Urinary bladder (tissue), 4 donors: ENCODE measurements around the gene CACNA1D. TPM values are rescaled to one million over a fixed set of nuclear protein-coding genes. Genes with fewer than 3 reads are reported as not detected.

Experiments
- DNase-seq: peaks from one replicate; pipeline ENCODE4 v3.0.0-alpha.2; 2015; ENCODE audit errors: extremely low spot score
- H3K27ac ChIP-seq: one replicate; pipeline ENCODE4 v1.5.1; 2013; ENCODE audit warnings: low read depth, mild to moderate bottlenecking, moderate library complexity
- H3K36me3 ChIP-seq: one replicate; pipeline ENCODE4 v1.6.1; 2013; ENCODE audit warnings: mild to moderate bottlenecking, moderate library complexity; ENCODE audit not compliant: insufficient read depth
- H3K4me1 ChIP-seq: one replicate; pipeline ENCODE4 v1.6.1; 2013; ENCODE audit warnings: mild to moderate bottlenecking, moderate library complexity; ENCODE audit not compliant: insufficient read depth
- H3K4me3 ChIP-seq: one replicate; pipeline ENCODE4 v1.5.1; 2013; ENCODE audit warnings: low read depth, low read length
- WGBS: extraction: QIAGEN DNeasy Blood & Tissue Kit; methylation state at CpG from one replicate; pipeline ENCODE4 v1.1.7; 2013; 5-methylcytosine and 5-hydroxymethylcytosine counted together
- polyA plus RNA-seq: library from polyadenylated mRNA; stranded (reverse); fragments of 200-250 nt; gene quantifications from one replicate; pipeline ENCODE4 v1.2.3, GENCODE V29; 2013
- total RNA-seq: library from RNA; depleted of rRNA; stranded (reverse); fragments of >200 nt; gene quantifications from one replicate; pipeline ENCODE4 v1.2.3, GENCODE V29; 2014
- donor health status: healthy with polysubstance abuse.
- donor health status: healthy.

The CACNA1D gene
- total and polyA plus RNA-seq, 2 donors = 1.6 to 23.5 TPM

DNA sequence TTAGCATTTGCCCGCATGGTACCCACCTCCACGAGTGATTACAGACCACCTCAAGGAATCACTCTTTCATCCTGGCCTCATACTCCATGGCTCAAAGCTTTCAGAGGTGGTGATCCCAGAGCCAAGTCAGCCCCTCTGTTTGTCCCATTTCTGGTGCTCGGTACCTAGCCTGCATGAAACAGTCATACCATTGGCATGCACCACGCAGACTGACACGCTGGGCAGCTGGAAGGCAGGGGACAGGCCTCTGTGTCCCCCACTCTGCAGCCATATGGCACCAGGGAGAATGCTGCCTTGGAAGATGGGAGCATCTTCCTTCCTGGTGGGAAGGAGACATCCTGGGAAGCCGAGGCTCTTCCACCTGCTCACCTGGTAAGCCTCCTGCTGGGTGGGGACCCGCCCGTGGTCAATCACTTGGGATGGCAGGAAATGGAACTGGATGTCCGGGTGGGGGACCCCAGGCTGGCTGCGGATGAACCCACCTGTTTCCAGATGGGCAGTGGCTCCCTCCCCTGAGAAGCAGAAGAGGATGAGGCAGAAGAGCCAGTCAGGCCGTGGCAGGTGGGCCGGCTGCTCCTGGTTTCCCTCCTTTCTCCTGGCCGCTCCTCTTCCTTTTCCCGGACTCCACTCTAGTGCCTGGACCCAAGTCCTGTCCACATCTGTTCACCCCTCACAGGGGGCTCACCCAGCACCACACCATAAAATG lies 324.9 kb downstream of the CACNA1D start:
- H3K4me1 ChIP-seq = no peaks in the 10 kb centered on the region
- 93% methylated on average over 14 of the region's 14 CpGs for WGBS
- H3K4me3 ChIP-seq = no peak overlapping the region
- no peak for DNase-seq
- no peak overlapping the region for H3K27ac ChIP-seq
- no peaks in the 10 kb centered on the region for H3K36me3 ChIP-seq

DNA sequence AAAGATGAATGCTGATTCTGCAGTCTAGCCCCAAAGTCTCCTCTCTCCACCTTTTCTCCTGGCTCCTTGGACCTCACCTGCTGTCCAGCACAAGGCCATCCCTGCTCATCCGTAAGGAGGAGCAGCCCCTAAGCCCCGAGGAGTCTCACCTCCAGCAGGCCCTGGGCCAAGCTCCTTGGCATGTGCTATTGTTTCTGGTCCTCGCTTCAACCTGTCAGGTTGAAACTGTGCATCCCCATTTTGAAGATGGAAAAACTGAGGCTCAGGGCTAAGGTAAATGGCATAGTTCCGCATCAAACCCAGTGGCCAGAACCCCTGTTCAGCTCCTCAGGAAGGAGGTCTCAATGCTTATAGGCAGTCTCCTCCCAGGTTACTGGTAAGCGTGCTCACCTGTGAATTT lies 325.7 kb downstream of the CACNA1D start:
- no peak overlapping the region for H3K27ac ChIP-seq
- no peak overlapping the region for H3K4me3 ChIP-seq
- DNase-seq = no peak
- no peaks in the 10 kb centered on the region for H3K36me3 ChIP-seq
- no peaks in the 10 kb centered on the region for H3K4me1 ChIP-seq
- 93% methylated on average over 5 of the region's 5 CpGs for WGBS

DNA sequence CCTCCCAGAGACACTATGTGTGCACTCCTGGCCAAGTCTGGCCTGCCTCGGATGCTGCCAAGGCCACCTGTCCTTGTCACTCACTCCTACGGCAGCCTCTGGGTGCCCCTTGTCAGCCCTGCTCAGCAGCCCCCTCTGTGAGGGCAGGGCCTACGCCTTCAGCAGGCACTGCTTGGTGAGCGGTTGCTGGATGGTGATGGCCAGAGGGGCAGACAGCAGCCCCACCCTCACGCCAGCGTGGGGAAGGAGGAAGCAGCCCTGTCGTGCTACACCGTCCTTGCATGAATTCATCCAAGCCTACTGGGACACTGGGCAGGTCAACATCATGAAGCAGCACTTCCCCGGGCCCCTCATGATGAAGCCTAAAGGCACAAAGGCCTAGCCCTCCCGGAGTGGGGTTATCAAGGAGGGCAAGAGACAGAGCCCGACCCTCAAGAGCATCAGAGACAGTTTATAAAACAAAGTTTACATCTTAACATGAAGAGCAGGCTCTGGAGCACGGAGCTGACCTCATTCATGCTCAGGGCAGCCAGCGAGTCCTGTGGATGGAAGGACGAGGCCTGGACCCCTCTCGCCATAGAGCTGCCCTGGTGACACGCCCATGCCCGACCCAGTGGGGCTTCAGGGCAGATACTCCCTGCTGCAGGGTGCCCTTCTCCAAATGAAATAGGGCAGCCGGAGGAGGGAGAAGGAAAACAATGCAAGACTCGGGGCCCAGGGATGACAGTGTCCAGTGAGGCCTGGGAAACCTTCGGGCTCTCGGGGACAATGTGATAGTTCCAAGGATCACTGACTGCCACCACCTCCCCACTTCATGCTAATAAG lies 326.6 kb downstream of the CACNA1D start:
- Histone ChIP-seq H3K36me3 (no peaks in the 10 kb centered on the region), H3K27ac (no peak overlapping the region), H3K4me3 (no peak overlapping the region), H3K4me1 (no peaks in the 10 kb centered on the region)
- DNase-seq = no peak
- 82% methylated on average over 21 of the region's 21 CpGs for WGBS

DNA sequence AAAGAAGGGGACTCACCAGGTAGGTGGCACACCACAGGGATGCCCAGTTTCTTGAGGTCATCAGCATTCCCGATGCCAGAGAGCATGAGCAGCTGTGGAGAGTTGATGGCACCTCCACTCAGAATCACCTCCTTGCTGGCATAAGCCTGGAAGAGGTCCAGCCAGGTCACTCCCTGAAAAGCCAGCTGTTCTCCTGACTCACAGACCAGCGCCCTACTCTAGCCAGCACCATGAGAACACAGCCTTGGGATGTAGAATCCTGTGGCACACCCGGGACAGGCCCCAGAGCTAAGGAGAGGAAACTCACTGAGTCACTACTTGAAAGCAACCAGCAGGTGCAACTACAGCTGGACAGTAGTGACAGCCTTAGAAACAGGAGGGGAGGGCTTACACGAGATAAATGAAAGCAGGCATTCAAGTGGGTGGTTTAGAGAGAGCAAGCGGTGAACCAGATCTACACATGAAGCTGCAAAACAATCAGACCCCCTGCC lies 327.3 kb downstream of the CACNA1D start:
- 66% methylated on average over 5 of the region's 5 CpGs for WGBS
- Histone ChIP-seq H3K36me3 (no peaks in the 10 kb centered on the region), H3K4me3 (no peak overlapping the region), H3K4me1 (no peaks in the 10 kb centered on the region), H3K27ac (no peak overlapping the region)
- no peak for DNase-seq

DNA sequence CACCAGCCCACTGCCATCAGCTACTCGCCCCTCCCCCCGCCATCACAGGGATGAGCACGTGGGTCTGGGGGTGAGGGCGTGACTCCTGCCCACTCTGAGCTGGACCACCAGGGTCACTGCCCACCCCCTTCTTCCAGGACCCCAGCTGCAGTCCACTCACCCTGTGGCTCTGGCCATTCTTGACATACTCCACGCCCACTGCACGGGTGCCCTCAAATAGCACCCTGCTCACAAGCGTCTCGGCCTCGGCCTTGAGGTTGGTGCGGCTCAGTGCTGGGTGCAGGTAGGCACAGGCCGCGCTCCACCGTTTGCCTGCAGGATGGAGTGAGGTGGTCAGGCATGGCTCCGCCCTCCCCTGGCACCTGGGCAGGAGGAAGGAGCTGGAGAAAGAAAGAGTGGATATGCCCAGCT lies 327.9 kb downstream of the CACNA1D start:
- Histone ChIP-seq H3K27ac (no peak overlapping the region), H3K36me3 (no peaks in the 10 kb centered on the region), H3K4me3 (no peak overlapping the region), H3K4me1 (no peaks in the 10 kb centered on the region)
- WGBS = 89% methylated on average over 14 of the region's 14 CpGs
- DNase-seq = no peak

DNA sequence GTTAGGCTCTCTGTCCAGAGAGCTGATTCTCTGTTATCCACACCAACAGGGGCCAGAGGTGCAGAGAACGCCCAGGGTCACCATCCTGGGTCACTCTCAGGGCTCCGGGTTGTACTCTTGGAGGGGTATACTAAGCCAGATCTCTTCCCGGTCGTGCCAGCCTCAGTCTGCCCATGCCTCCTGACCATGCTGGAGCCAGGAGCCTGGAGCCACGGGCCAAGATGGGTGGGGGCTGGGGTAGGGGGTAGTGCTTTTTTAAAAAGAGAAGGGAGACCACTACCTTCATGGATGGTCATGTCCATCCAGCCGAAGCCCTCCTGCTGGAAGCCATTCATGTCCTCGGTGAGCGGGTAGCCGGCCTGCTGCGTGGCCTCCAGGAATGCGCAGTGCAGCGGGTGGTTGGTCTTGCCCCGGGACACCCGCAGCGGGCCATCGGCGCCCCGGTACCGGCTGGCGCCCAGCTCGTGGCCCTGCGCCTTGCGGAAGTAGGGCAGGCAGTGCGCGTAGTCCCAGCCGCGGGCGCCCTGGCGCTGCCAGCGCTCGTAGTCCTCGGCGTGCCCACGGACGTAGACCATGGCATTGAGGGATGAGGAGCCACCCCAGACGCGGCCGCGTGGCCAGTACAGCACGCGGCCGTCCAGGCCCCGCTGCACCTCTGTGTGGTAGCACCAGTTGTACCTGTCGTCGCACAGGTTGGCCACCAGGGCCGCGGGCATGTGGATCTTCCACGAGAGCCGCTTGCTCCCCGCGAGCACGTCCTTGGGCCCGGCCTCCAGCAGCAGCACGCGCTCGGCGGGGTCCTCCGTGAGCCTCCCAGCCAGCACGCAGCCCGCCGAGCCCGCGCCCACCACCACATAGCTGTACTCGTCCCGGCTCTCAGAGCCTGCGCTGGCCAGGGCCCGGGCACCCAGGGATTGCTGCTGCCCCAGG lies 328.9 kb downstream of the CACNA1D start:
- H3K4me1 ChIP-seq = no peaks in the 10 kb centered on the region
- H3K4me3 ChIP-seq = no peak overlapping the region
- no peak overlapping the region for H3K27ac ChIP-seq
- no peak for DNase-seq
- H3K36me3 ChIP-seq = no peaks in the 10 kb centered on the region
- 97% methylated on average over 67 of the region's 67 CpGs for WGBS

DNA sequence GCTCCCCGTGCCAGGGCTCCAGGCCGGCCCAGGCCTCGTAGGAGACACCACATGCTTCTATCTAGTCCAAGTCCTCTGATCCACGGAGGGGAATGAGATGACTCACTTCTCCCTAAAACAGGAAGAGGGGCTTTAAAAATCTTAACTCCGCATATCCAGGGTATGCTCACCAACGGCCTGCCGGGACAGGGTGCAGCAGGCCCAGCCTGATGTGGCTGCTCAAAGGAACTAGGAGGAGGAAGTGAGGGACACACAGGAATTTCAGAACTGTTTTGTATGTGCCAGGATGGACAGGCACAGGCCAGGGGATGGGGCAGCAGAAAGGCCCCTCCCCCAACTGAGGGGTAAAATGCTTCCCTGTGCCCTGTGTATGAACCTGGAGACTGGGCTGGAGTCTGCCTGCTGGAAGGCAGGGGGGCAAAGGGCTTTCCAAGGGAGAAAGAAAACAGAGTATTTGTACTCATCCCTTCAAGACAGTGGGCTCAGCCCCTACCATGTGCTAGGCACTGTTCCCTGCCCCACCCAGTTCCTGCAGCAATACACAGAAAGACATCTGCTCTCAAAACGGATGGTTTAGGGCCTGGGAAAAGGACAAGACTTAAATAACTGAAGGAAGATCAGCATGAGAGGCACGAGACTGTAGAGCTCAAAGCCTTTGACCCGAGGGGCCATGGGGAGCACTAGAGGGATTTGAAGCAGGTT lies 329.7 kb downstream of the CACNA1D start:
- no peak for DNase-seq
- Histone ChIP-seq H3K27ac (no peak overlapping the region), H3K36me3 (no peaks in the 10 kb centered on the region), H3K4me3 (no peak overlapping the region), H3K4me1 (no peaks in the 10 kb centered on the region)
- 58% methylated on average over 10 of the region's 10 CpGs for WGBS

DNA sequence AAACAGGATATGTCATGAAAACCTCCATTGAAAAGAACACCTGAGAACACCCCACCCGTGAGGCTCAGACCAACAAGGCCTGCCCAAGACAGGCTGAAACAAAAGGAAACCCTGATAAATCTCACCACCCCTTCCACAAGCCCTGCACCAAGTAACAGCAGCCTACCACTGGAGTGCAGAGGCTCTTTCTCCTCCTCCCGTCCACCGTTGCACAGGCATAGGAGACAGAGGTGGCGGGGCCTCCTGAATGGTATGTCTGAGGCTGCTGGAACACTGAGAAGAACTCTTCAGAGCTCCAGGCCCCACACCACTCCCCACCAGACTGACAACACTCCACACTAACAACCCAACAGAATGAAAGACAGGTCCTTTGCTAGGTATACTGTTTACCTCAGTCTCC lies 330.4 kb downstream of the CACNA1D start:
- Histone ChIP-seq H3K4me3 (no peak overlapping the region), H3K4me1 (no peaks in the 10 kb centered on the region), H3K27ac (no peak overlapping the region), H3K36me3 (no peaks in the 10 kb centered on the region)
- no peak for DNase-seq
- WGBS = 88% methylated on average over 4 of the region's 4 CpGs

DNA sequence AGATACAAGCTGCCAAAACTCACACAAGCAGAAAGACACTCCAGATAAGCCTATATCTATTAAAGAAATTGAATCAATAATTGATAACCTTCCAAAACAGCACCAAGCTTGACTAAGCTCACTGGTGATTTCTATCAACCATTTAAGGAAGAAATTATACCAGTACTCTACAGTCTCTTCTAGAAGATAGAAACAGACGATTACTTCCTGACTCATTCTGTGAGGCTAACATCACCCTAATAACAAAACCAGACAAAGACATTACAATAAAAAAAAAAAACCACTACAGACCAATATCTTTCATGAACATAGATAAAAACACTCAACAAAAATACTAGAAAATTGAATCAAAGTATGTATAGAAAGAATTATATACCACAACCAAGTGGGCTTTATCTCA lies 331.6 kb downstream of the CACNA1D start:
- 25% methylated on average over 1 of the region's 1 CpG for WGBS
- Histone ChIP-seq H3K27ac (no peak overlapping the region), H3K4me1 (no peaks in the 10 kb centered on the region), H3K4me3 (no peak overlapping the region), H3K36me3 (no peaks in the 10 kb centered on the region)
- DNase-seq = no peak

DNA sequence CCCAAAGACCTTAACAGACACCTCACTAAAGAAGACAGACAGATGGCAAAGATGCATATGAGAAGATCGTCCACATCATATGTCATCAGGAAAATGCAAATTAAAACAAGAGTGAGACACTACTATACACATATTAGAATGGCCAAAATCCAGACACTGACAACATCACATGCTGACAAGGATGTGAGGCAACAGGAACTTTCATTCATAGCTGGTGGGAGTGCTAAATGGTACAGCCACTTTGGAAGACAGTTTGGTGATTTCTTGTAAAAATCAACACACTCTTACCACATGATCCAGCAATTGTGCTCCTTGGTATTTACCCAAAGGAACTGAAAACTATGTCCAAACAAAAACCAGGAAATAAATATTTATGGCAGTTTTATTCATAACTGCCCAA lies 334.2 kb downstream of the CACNA1D start:
- WGBS = 92% methylated on average over 1 of the region's 1 CpG
- no peak overlapping the region for H3K27ac ChIP-seq
- no peak for DNase-seq
- no peak overlapping the region for H3K4me3 ChIP-seq
- H3K4me1 ChIP-seq = no peaks in the 10 kb centered on the region
- no peaks in the 10 kb centered on the region for H3K36me3 ChIP-seq

DNA sequence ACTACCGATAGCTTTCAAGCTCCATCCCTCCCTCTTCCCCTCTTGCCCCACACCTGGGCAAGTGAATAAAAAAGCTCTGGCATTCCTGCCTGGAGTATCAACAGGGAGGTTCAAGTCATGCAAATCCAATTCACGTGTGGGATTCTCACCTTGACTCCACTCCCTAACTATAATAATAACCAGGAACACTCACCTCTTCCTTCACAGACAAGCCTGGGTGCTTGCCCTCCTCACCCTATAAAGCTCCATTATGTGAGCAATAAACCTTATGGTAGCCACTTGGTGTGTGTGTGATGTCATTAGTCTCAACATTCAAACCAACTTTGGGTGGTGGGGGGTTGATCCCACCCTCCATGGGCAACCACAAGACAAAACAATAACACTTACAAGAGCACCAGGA lies 335.2 kb downstream of the CACNA1D start:
- Histone ChIP-seq H3K4me3 (no peak overlapping the region), H3K36me3 (no peaks in the 10 kb centered on the region), H3K27ac (no peak overlapping the region), H3K4me1 (no peaks in the 10 kb centered on the region)
- WGBS = 66% methylated on average over 2 of the region's 2 CpGs
- DNase-seq = no peak

DNA sequence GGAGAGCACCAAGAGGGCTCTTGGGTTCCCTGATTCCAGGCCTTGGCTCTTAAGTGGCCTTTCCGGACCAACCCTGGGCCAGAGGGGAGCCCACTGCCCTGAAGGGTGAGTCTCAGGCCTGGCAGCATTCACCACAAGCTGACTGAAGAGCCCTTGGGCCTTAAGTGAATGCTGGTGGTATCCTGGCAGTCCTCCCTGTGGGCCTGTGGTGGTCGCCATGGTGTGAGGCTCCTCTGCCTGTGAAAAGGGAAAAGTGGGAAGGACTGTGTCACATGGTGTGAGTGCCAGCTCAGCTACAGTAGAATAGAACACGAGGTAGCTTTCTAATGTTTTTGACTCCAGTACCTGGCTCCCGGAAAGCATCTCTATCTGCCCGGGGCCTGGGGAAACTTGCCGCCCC lies 336.5 kb downstream of the CACNA1D start:
- 91% methylated on average over 6 of the region's 6 CpGs for WGBS
- H3K4me1 ChIP-seq = no peaks in the 10 kb centered on the region
- DNase-seq = no peak
- no peak overlapping the region for H3K4me3 ChIP-seq
- H3K27ac ChIP-seq = no peak overlapping the region
- H3K36me3 ChIP-seq = no peaks in the 10 kb centered on the region

DNA sequence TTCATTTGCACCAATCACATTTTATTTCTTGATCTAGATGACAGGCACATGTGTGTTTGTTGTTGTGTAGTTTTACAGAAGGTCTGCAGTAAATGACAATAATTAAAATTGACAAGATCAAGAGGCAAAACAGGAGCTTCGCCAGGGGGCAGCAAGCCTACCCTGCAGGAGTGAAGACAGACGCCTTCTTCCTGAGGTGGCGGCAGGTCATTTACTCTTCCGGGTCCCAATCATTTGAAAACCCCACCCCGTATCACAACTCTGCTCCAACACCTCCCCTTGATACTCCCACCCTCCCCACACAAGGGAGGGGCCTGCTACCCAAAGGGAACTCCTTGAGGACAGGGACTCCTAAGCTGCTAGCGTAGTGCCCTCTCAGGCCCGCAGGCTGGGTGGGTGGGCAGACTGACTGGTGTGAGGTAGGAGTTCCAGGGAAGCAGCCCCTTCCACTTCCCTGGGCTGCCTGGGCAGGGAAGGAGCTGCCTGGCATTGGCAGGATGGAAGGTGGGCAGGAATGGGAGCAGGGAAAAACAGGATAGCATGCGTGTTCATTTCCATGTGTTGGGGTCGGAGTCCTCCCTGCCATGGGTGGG lies 338.7 kb downstream of the CACNA1D start:
- WGBS = 85% methylated on average over 9 of the region's 9 CpGs
- no peak for DNase-seq

More for the DNA sequence above, 338.7 kb downstream of the CACNA1D start:
- no peak overlapping the region for H3K27ac ChIP-seq
- no peaks in the 10 kb centered on the region for H3K4me1 ChIP-seq
- no peak overlapping the region for H3K4me3 ChIP-seq
- H3K36me3 ChIP-seq = no peaks in the 10 kb centered on the region
